Smooth muscle cell (in vitro differentiated cells): ENCODE data around the gene BRD7. TPM values are rescaled to one million over a fixed set of nuclear protein-coding genes. Genes with fewer than 3 reads are reported as not detected.
A peak's percentile ranks its signal among the peaks of the same experiment; 100 is the strongest.

Experiments
- DNase-seq: peaks from one replicate; lab custom pipeline; 2025; ENCODE audit not compliant: unreplicated experiment; lab: John Stamatoyannopoulos, UW
- H2AFZ ChIP-seq: fragments of 200-600 bp; sonication (generic); 2 replicates; pipeline ENCODE4 v1.6.0; 2016; ENCODE audit warnings: antibody characterized with exemption, low read depth, mild to moderate bottlenecking
- H3F3A ChIP-seq: fragments of 200-600 bp; sonication (generic); 2 replicates; pipeline ENCODE4 v1.6.0; 2017; ENCODE audit warnings: antibody characterized with exemption, low read depth
- H3K27ac ChIP-seq: fragments of 200-600 bp; sonication (generic); 2 replicates; pipeline ENCODE4 v1.5.1; 2016; ENCODE audit warnings: low read depth, mild to moderate bottlenecking
- H3K27me3 ChIP-seq: fragments of 200-600 bp; sonication (generic); 2 replicates; pipeline ENCODE4 v1.6.1; 2016; ENCODE audit warnings: low read depth, mild to moderate bottlenecking
- H3K36me3 ChIP-seq: fragments of 200-600 bp; sonication (generic); 2 replicates; pipeline ENCODE4 v1.5.1; 2016; ENCODE audit warnings: low read depth
- H3K4me1 ChIP-seq: fragments of 200-600 bp; sonication (generic); 2 replicates; pipeline ENCODE4 v1.5.1; 2016; ENCODE audit warnings: low read depth
- H3K4me2 ChIP-seq: fragments of 200-600 bp; sonication (generic); 2 replicates; pipeline ENCODE4 v1.6.0; 2016; ENCODE audit warnings: mild to moderate bottlenecking
- H3K4me3 ChIP-seq: fragments of 200-600 bp; sonication (generic); 2 replicates; pipeline ENCODE4 v1.5.1; 2016; ENCODE audit warnings: mild to moderate bottlenecking
- H3K79me2 ChIP-seq: fragments of 200-600 bp; sonication (generic); 2 replicates; pipeline ENCODE4 v1.6.0; 2016; ENCODE audit warnings: low read depth, mild to moderate bottlenecking
- H3K9ac ChIP-seq: fragments of 200-600 bp; sonication (generic); 2 replicates; pipeline ENCODE4 v1.6.0; 2016; ENCODE audit warnings: low read depth
- H3K9me3 ChIP-seq: fragments of 200-600 bp; sonication (generic); replicated peaks from 2 replicates; pipeline ENCODE4 v1.5.1; 2016; ENCODE audit warnings: low read depth
- H4K20me1 ChIP-seq: fragments of 200-600 bp; sonication (generic); 2 replicates; pipeline ENCODE4 v1.6.0; 2016; ENCODE audit warnings: low read depth
- WGBS: methylation state at CpG from one replicate; pipeline ENCODE4 v1.1.7; 2016; ENCODE audit warnings: low lambda C conversion rate; 5-methylcytosine and 5-hydroxymethylcytosine counted together
- polyA plus RNA-seq: library from polyadenylated mRNA; unstranded; fragments of >200 nt; fragmentation: Nextera tagmentation; extraction: Ambion mirVana; gene quantifications from 2 replicates; pipeline ENCODE4 v1.2.1, GENCODE V29; 2016
- total RNA-seq: library from RNA; depleted of rRNA; stranded (reverse); fragments of >200 nt; gene quantifications from 2 replicates; pipeline ENCODE4 v1.2.3, GENCODE V29; 2014
- TF ChIP-seq, protein P1 (sequence below): fragments of 200-600 bp; sonication (generic); IDR thresholded peaks from 2 replicates; pipeline ENCODE4 v1.5.1; 2017; ENCODE audit warnings: borderline replicate concordance, mild to moderate bottlenecking, antibody characterized with exemption; ENCODE audit not compliant: insufficient read depth, poor library complexity, severe bottlenecking

BRD7 gene
- total and polyA plus RNA-seq, 2 experiments from 2014 or later, result 33.9 to 40.4 TPM

DNA sequence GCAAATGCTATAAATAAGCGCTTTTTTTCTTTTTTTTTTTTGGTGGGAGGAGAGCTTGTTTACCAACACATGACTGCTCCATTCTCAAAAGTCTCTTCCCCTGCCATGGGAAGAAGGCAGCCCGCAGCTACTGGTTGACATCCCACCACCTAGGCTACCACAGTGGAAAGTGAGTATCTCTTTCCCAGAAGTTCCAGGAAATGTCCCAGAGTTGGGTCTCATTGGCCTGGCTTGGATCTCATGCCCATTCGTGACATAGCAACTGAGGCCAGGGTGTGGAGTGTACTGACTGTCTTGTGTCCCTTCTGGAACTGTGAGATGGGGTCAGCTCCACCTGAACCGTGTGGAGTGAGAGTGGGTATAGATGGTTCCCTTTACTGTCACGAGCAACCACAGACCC is 29.5 kb upstream of the BRD7 start:
- no peak for DNase-seq
- H3K4me1 ChIP-seq, result no peaks in the 10 kb centered on the region
- H2AFZ ChIP-seq, result no peak overlapping the region
- no peaks in the 10 kb centered on the region for H3K27me3 ChIP-seq
- TF ChIP-seq, protein P1, sequence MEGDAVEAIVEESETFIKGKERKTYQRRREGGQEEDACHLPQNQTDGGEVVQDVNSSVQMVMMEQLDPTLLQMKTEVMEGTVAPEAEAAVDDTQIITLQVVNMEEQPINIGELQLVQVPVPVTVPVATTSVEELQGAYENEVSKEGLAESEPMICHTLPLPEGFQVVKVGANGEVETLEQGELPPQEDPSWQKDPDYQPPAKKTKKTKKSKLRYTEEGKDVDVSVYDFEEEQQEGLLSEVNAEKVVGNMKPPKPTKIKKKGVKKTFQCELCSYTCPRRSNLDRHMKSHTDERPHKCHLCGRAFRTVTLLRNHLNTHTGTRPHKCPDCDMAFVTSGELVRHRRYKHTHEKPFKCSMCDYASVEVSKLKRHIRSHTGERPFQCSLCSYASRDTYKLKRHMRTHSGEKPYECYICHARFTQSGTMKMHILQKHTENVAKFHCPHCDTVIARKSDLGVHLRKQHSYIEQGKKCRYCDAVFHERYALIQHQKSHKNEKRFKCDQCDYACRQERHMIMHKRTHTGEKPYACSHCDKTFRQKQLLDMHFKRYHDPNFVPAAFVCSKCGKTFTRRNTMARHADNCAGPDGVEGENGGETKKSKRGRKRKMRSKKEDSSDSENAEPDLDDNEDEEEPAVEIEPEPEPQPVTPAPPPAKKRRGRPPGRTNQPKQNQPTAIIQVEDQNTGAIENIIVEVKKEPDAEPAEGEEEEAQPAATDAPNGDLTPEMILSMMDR, result no peak
- H3F3A ChIP-seq, result no peaks in the 10 kb centered on the region
- 88% methylated on average over 5 of the region's 5 CpGs for WGBS
- H3K4me2 ChIP-seq, result no peak overlapping the region
- no peaks in the 10 kb centered on the region for H3K79me2 ChIP-seq
- no peak overlapping the region for H3K4me3 ChIP-seq
- no peaks in the 10 kb centered on the region for H3K9me3 ChIP-seq
- no peaks in the 10 kb centered on the region for H3K36me3 ChIP-seq
- no peaks in the 10 kb centered on the region for H4K20me1 ChIP-seq
- no peak overlapping the region for H3K27ac ChIP-seq
- H3K9ac ChIP-seq, result no peak overlapping the region

DNA sequence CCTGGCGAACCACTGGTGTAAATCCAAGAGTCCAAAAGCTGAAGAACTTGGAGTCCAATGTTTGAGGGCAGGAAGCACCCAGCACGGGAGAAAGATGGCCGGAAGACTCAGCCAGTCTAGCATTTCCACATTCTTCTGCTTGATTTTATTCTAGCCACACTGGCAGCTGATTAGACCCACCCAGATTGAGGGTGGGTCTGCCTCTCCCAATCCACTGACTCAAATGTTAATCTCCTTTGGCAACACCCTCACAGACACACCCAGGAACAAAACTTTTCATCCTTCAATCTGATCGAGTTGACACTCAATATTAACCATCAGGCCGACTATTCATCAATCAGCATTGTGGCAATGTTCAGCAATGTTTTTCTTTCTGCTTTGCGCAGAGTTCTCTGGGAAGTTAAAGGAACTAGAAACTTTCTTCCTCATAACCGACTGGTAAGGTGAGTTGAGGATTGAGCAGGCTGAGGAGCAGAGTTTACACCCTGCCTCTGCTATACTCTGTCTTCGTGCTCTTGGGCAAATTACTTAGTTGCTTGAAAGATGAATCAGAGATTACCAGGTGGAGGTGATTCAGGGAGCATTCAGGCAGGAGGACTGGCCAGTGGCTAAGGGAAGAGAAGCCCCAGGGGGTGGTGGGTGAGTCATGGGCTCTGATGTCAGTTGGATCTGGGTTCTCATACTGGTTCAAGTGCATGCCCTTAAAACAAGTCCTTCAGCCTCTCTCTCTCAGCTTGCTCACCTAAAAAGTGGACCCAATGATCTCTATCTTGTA is 28.2 kb upstream of the BRD7 start:
- no peak overlapping the region for H3K4me3 ChIP-seq
- no peak overlapping the region for H2AFZ ChIP-seq
- H3K27me3 ChIP-seq, result no peaks in the 10 kb centered on the region
- H3F3A ChIP-seq, result no peaks in the 10 kb centered on the region
- no peaks in the 10 kb centered on the region for H4K20me1 ChIP-seq
- TF ChIP-seq, protein P1, result no peak
- H3K4me2 ChIP-seq, result no peak overlapping the region
- no peaks in the 10 kb centered on the region for H3K9me3 ChIP-seq
- 71% methylated on average over 8 of the region's 8 CpGs for WGBS
- no peaks in the 10 kb centered on the region for H3K79me2 ChIP-seq
- peak overlapping the region; percentile 75 for H3K27ac ChIP-seq
- no peaks in the 10 kb centered on the region for H3K4me1 ChIP-seq
- H3K9ac ChIP-seq, result no peak overlapping the region
- no peak for DNase-seq
- H3K36me3 ChIP-seq, result no peaks in the 10 kb centered on the region

DNA sequence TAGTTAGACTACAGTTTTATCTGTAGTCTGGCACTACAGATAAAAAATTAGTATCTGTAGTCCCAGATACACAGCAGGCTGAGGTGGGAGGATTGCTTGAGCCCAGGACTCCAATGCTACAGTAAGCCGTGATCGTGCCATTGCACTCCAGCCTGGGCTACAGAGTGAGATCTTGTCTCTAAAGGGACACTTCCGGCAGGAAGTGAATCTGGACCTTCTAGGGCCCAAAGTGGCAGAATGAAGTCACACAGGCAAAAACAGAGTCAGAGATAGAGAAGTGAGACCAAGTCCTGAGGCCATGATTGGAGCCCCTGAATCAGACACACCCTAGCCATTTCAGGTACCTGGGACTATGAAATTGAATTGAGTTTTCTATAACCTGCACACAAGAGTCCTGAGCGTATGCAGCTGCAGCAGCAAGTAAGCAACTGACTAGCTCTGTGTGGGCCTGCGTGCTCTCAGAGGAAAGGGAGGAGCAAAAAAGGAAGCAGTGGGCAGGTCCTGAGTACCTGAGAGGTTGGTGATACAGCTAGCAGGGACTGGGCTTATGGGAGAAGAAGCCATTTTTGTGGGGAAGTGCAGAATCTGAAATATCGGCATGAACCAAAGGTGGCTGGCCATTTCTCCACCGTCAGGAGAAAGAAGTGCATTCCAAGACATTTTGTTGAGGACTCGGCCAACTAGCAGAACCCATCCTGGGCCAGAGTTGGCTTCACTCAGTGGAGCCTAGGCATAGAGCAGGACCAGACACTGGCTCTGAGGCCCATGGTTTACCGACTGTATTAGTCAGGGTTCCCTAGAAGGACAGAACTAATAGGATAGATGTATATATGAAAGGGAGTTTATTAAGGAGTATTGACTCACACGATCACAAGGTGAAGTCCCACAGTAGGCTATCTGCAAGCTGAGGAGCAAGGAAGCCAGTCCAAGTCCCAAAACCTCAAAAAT is 27.2 kb upstream of the BRD7 start:
- Histone ChIP-seq H4K20me1 (no peaks in the 10 kb centered on the region), H3K4me1 (peaks cover 3% of the 10 kb centered on the region), H3F3A (no peaks in the 10 kb centered on the region), H3K4me3 (no peak overlapping the region), H3K9me3 (no peaks in the 10 kb centered on the region), H3K27me3 (no peaks in the 10 kb centered on the region), H3K9ac (no peak overlapping the region), H3K27ac (peak overlapping the region; percentile 75), H3K79me2 (no peaks in the 10 kb centered on the region), H2AFZ (no peak overlapping the region), H3K36me3 (no peaks in the 10 kb centered on the region), H3K4me2 (no peak overlapping the region)
- DNase-seq, result no peak
- TF ChIP-seq, protein P1, result no peak
- WGBS, result 88% methylated on average over 10 of the region's 10 CpGs
